IPS-18c (cell line): ENCODE results near the gene RPRD1A.

Source experiments
- H3K4me3 ChIP-seq: 2 replicates; pipeline ENCODE4 v1.7.0; 2013; ENCODE audit warnings: low read depth, mild to moderate bottlenecking, low read length, moderate library complexity; ENCODE audit not compliant: insufficient read depth
- H3K9me3 ChIP-seq: one replicate; pipeline ENCODE4 v1.6.1; 2013; ENCODE audit warnings: mild to moderate bottlenecking, low read length, moderate library complexity; ENCODE audit not compliant: control insufficient read depth, insufficient read depth

RPRD1A gene

GRCh38 chr18:35956226-35956625 is 111.1 kb downstream of the RPRD1A start:
- no peak overlapping the region for H3K4me3 ChIP-seq
- H3K9me3 ChIP-seq: peaks cover 2% of the 10 kb centered on the region

DNA sequence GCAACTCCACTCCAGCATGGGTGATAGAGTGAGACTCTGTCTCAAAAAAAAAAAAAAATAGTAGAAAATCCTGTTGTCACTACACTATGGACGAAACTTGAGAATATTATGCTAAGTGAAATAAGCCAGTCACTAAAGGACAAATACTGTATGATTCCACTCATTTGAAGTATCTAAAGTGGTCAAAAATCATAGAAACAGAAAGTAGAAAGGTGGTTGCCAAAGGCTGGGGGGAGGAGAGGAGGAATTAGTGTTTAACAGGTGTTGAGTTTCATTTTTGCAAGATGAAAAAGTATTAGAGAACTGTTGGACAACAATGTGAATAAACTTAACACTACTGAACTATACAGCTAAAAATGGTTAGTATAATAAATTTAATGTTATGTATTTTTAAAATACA is 113.7 kb downstream of the RPRD1A start:
- H3K4me3 ChIP-seq: no peak overlapping the region
- H3K9me3 ChIP-seq: peaks cover 2% of the 10 kb centered on the region

GRCh38 chr18:35950628-35950982 is 116.8 kb downstream of the RPRD1A start:
- Histone ChIP-seq H3K4me3 (peak overlapping the region; percentile 68; the same call in 1 of the 2 replicates), H3K9me3 (peaks cover 2% of the 10 kb centered on the region)

- Histone ChIP-seq H3K9me3 (peaks cover 2% of the 10 kb centered on the region), H3K4me3 (peak overlapping the region; percentile 68)
Observed at GRCh38 chr18:35949903-35950627, 117.3 kb downstream of the RPRD1A start.

GRCh38 chr18:35949090-35949489 is 118.3 kb downstream of the RPRD1A start:
- peaks cover 2% of the 10 kb centered on the region for H3K9me3 ChIP-seq
- H3K4me3 ChIP-seq: peak overlapping the region; percentile 68

GRCh38 chr18:35948080-35948479 is 119.3 kb downstream of the RPRD1A start:
- H3K4me3 ChIP-seq: no peak overlapping the region
- H3K9me3 ChIP-seq: peaks cover 2% of the 10 kb centered on the region

GRCh38 chr18:35942661-35943060 is 124.7 kb downstream of the RPRD1A start:
- no peak overlapping the region for H3K4me3 ChIP-seq
- H3K9me3 ChIP-seq: no peaks in the 10 kb centered on the region

DNA sequence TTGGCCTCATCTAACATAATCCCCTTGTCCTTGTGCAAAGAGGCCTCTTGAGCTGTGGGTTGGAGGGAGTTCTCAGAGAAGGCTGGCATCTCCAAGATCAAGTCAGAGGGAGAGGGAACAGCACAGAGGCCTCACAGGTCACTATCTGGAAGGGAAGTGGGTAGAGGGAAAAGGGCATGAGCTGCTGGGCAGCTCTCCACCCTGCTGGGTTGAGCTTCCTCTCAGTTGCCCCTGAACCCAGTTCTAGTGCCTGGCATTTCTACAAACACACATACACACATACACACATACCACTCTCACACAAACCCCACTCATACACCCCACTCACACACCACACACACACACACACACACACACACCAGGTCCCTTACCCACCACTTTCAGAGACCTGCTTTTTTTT is 125.2 kb downstream of the RPRD1A start:
- Histone ChIP-seq H3K4me3 (no peak overlapping the region), H3K9me3 (no peaks in the 10 kb centered on the region)

DNA sequence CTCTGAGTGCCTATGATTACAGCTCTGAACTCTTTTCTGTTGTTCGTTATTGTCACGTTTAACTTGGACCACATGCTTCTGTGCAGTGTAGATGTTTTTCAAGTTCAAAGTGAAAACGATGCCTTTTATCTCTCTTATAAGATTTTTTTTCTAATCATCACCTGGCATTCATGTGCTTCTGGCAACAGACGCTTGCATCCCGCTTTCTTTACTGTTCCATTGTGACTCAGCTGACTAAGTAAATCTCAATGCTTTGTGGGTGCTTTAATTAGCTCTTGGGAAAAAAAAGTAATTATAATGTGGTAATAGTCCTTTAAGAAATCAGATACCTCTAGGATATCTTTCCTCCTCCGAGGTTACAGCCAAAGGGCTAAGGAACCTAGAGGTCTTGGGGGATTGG is 126.1 kb downstream of the RPRD1A start:
- no peaks in the 10 kb centered on the region for H3K9me3 ChIP-seq
- no peak overlapping the region for H3K4me3 ChIP-seq
